ENCODE measurements around the gene CST9. TPM values are rescaled to one million over a fixed set of nuclear protein-coding genes. Genes with fewer than 3 reads are reported as not detected.

Gene CST9
- total and polyA plus RNA-seq, 2 of the 8 experiments (the other 6 are each of a cell fraction or from before 2014, with no cell fraction given): 0.05 to 0.19 TPM

DNA sequence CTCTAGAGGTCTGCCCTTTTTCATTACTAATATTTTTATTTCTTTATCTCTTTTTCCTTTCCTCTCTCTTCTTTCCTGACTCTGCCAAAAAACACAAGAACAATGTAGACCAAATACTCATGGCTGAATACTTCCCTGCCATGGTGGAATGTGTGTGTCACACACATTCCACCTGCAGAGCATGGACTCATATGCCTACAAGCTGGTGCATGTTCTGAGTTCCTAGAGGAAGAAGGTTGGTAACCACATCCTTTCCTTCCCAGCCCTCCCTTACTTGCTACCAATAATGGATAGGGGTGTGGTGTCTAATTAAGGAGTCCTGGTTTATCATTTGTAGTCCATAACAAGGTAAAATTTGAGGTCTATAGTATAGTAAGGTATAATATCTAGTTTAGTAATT is 22.2 kb downstream of the CST9 start:
- no peak overlapping the region for H4K91ac ChIP-seq (replicated peaks; ENCODE audit: insufficient read length, low read length)
- H3K4ac ChIP-seq (replicated peaks; ENCODE audit: insufficient read length, low read depth, low read length): no peak overlapping the region
- no peak overlapping the region for H2AK5ac ChIP-seq (ENCODE audit: low read depth, low read length)
- no peak overlapping the region for H2BK12ac ChIP-seq (ENCODE audit: low read depth, low read length)
- H3K4me2 ChIP-seq (ENCODE audit: insufficient read depth in 1 of 2, low read depth in 2 of 2, low read length in 2 of 2): no peak overlapping the region
- H3K27me3 ChIP-seq (replicated peaks in 1 of 4; ENCODE audit: control insufficient read depth in 3 of 4, extremely low read depth in 1 of 4, insufficient read depth in 3 of 4, low read length in 3 of 4): no peaks in the 10 kb centered on the region
- no peak overlapping the region for H3K27ac ChIP-seq (ENCODE audit: low read depth, low read length)
- no peak overlapping the region for H2BK120ac ChIP-seq (replicated peaks; ENCODE audit: low read depth, low read length)
- CTCF ChIA-PET (ENCODE audit: partially characterized antibody): interaction anchor here (0.7 to 6.3 kb wide), 5 partner anchors 18 to 140 kb away, joined by 3 to 99 read pairs (median 5); no protein-coding TSS in a partner anchor
- no peaks in the 10 kb centered on the region for H3K4me1 ChIP-seq (replicated peaks in 1 of 4; ENCODE audit: control insufficient read depth in 3 of 4, insufficient read depth in 4 of 4, low read length in 3 of 4)
- H3K79me2 ChIP-seq (ENCODE audit: control insufficient read depth in 1 of 2, insufficient read depth in 2 of 2, low read length in 2 of 2): no peaks in the 10 kb centered on the region
- no peak for TF ChIP-seq CHD1 (IDR thresholded peaks at IDR 0.05; ENCODE audit: low read depth, low read length)
- no peak for TF ChIP-seq RXRA (IDR thresholded peaks at IDR 0.05; ENCODE audit: insufficient read depth, low read depth, low read length)
- TF ChIP-seq TAF7 (optimal IDR thresholded peaks at IDR 0.05; ENCODE audit: borderline replicate concordance, low read depth, low read length): no peak
- no peak for TF ChIP-seq SUZ12 (IDR thresholded peaks at IDR 0.05; ENCODE audit: low read length)
- TF ChIP-seq TBP (IDR thresholded peaks at IDR 0.05; ENCODE audit: low read depth, low read length): no peak
- no peak for TF ChIP-seq CEBPB (IDR thresholded peaks at IDR 0.05; ENCODE audit: low read depth, low read length)
- TF ChIP-seq HDAC2 (IDR thresholded peaks at IDR 0.05; ENCODE audit: borderline replicate concordance in 1 of 2, low read depth in 2 of 2, low read length in 2 of 2): no peak
- TF ChIP-seq ASH2L (IDR thresholded peaks at IDR 0.05; ENCODE audit: low read length): no peak
- no peak for TF ChIP-seq CBX8 (IDR thresholded peaks at IDR 0.05; ENCODE audit: borderline replicate concordance, low read depth, low read length)
- TF ChIP-seq, protein P1, sequence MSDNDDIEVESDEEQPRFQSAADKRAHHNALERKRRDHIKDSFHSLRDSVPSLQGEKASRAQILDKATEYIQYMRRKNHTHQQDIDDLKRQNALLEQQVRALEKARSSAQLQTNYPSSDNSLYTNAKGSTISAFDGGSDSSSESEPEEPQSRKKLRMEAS (IDR thresholded peaks at IDR 0.05): no peak
- TF ChIP-seq RBBP5 (IDR thresholded peaks at IDR 0.05; ENCODE audit: borderline replicate concordance, low read depth, low read length): no peak
- TF ChIP-seq SAP30 (IDR thresholded peaks at IDR 0.05; ENCODE audit: insufficient read depth, insufficient replicate concordance, low read length): no peak
- no peak for TF ChIP-seq SP4 (IDR thresholded peaks at IDR 0.05; ENCODE audit: low read length)
- TF ChIP-seq EZH2 (IDR thresholded peaks at IDR 0.05; ENCODE audit: low read depth, low read length, severe bottlenecking): no peak
- TF ChIP-seq GTF2F1 (IDR thresholded peaks at IDR 0.05; ENCODE audit: borderline replicate concordance, low read depth, low read length): no peak
- POLR2A ChIA-PET (ENCODE audit: partially characterized antibody): no interaction called here
- H2AFZ ChIP-seq (ENCODE audit: low read length): no peak overlapping the region
- H3K36me3 ChIP-seq (ENCODE audit: control insufficient read depth in 2 of 4, insufficient read depth in 4 of 4, low read length in 3 of 4): no peaks in the 10 kb centered on the region
- no peak overlapping the region for H2BK20ac ChIP-seq (ENCODE audit: low read length)
- H3K23ac ChIP-seq (ENCODE audit: insufficient read length): no peak overlapping the region
- no peak overlapping the region for H4K8ac ChIP-seq (ENCODE audit: extremely low read depth, insufficient read depth, low read length)
- H3K4me3 ChIP-seq (ENCODE audit: extremely low read depth in 1 of 4, insufficient read depth in 2 of 4, low read depth in 3 of 4, low read length in 4 of 4): no peak overlapping the region
- H4K20me1 ChIP-seq (replicated peaks in 1 of 2; ENCODE audit: control insufficient read depth in 1 of 2, insufficient read depth in 2 of 2, low read length in 2 of 2): no peaks in the 10 kb centered on the region
- 0 out of 4 replicates have a peak, but pooled peaks cover 0 to 7% of the 10 kb centered on the region in 2 experiments for H3K9me3 ChIP-seq (ENCODE audit: insufficient read depth in 2 of 2, low read depth in 1 of 2, low read length in 1 of 2)
- no peak overlapping the region for H4K5ac ChIP-seq (ENCODE audit: insufficient read length, low read depth, low read length)
- FAIRE-seq: no peak
- no peaks in the 10 kb centered on the region for H3K79me1 ChIP-seq (ENCODE audit: low read depth, low read length)
- H2BK15ac ChIP-seq (ENCODE audit: low read length): no peak overlapping the region
- H3K14ac ChIP-seq (ENCODE audit: insufficient read length): no peak overlapping the region
- no peaks in the 10 kb centered on the region for H3K23me2 ChIP-seq (ENCODE audit: low read depth, low read length)
- H3K56ac ChIP-seq (replicated peaks; ENCODE audit: insufficient read length, low read depth, low read length): no peak overlapping the region
- H3K9ac ChIP-seq (replicated peaks in 1 of 4; ENCODE audit: extremely low read depth in 1 of 4, low read depth in 3 of 4, low read length in 3 of 4): no peak overlapping the region
- no peak overlapping the region for H2BK5ac ChIP-seq (ENCODE audit: low read depth, low read length)
- no peak for DNase-seq (ENCODE audit: low read depth in 1 of 2, low spot score in 2 of 2)
- no peak overlapping the region for H3K18ac ChIP-seq (ENCODE audit: extremely low read depth, low read length)
